Forelimb muscle (tissue), 1 donor: Measurements from ENCODE around the gene FOXI3. TPM values are rescaled to one million over a fixed set of nuclear protein-coding genes. Genes with fewer than 3 reads are reported as not detected.
"Not testable (repeated sequence)": the region's sequence is repeated elsewhere in the genome, so short reads cannot be mapped to it uniquely, and the experiment has no call there.

Experiments
- DNase-seq: peaks from one replicate; pipeline ENCODE4 v3.0.0-alpha.2; 2013; ENCODE audit warnings: low read depth
- polyA plus RNA-seq: library from polyadenylated mRNA; unstranded; fragments of 120-200 nt; gene quantifications from one replicate; pipeline ENCODE4 v1.2.1, GENCODE V29; 2013; ENCODE audit not compliant: insufficient read length

Gene FOXI3
- polyA plus RNA-seq, 1 donor: 0.05 TPM

DNA sequence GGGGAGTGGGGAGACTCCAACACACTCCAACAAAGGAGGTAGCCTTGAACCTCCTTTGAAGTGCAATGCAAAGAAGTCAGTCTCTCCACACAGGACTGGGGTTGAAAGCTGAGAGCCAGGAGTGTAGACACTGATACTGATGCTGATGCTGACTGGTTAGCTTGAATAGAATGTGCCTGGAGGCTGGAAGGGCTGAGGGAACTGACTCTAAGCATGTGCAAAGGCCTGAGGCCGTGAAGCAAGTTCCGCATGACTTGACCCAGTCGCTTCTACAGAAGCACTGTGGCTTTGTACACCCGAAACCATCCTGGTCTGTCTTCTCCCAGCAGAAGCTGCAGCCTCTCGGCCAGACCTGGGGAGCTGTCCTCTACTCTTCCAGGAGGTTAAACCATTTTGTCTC lies 10.4 kb downstream of the FOXI3 start:
- no peak for DNase-seq

- DNase-seq: no peak
Measured at GRCh38 chr2:88437010-88437409, 15.5 kb downstream of the FOXI3 start.

DNA sequence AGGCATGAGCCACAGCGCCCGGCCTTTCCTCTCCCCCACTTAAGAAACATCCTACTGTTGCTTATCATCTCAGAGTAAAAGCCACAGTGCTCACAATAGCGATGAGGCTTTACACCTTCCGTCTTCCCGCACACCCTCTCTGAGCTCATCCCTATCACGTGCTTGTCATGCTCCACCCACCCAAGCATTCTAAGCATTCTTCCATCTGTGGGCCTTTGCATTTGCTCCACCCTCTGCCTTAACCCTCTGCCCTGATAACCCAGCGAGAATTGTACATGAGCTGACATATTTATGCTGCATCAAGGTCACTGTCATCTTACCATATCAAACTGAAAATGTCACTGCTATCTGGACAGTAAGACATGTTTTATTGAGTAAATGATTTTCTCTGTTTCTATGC lies 22.6 kb downstream of the FOXI3 start:
- DNase-seq: no peak

GRCh38 chr2:88423733-88424132 lies 28.8 kb downstream of the FOXI3 start:
- no peak for DNase-seq

DNA sequence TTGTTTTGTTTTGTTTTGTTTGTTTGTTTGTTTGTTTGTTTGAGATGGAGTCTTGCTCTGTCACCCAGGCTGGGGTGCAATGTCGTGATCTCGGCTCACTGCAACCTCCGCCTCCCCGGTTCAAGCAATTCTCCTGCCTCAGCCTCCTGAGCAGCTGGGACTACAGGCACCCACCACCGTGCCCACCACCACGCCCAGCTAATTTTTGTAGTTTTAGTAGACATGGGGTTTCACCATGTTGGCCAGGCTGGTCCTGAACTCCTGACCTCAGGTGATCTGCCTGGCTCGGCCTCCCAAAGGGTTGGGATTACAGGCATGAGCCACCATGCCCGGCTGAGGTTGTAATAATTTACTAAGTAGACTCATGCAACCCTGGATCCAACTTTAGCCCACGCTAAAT lies 33.4 kb downstream of the FOXI3 start:
- not testable (repeated sequence) for DNase-seq

DNA sequence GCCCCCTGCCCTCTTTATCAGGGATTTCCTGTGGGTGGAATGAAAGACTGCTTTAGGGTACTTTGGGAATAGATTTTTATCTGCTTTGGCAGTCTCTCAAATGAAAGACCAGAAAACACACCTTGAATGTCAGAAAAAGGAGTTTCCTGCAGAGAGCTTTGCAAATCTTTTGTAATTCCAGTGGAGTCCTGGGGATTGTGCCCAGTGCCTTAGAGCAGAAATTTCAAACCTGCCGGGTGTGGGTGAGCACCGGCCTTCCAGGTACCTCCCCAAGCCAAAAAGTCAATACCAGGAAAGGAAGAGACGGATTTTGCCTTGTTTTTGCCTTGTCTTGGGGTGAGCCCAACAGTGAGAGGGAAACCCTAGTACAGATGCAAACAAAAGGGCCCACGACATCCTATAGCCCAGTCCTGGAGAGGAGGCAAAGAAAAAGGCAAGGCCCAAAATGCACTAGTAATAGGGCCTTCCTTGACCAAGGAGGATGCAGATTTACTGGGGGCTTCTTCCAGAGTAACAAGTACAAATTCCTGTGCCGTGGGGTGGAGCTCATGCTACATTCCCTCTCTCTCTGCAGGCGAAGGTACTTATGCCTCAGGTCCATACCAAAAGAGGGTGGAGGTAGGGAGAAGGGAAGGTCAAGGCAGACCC lies 36.4 kb downstream of the FOXI3 start:
- no peak for DNase-seq

DNA sequence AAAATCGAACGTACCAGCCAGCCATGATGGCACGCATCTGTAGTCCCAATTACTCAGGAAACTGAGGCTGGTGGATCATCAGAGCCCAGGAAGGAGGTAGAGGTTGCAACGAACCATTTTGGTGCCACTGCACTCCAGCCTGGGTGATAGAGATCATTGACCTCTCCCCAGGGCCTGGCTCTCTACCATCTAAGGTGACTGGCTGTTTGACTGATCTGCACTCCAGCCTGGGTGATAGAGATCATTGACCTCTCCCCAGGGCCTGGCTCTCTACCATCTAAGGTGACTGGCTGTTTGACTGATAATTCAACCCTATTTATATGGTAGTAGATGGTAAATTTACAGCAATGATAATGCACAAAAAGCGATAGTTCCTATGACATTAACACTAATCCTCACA lies 43.6 kb downstream of the FOXI3 start:
- not testable (repeated sequence) for DNase-seq

- no peak for DNase-seq
Measured at GRCh38 chr2:88400037-88400767, 52.3 kb downstream of the FOXI3 start.

- no peak for DNase-seq
Measured at GRCh38 chr2:88398180-88398579, 54.3 kb downstream of the FOXI3 start.

Other genes with a start within 250 kb of the FOXI3 start
- gene EIF2AK3, start 174.8 kb upstream of the FOXI3 start, polyA plus RNA-seq: 15.7 TPM
- 22.6 TPM for gene RPIA, start 239.0 kb upstream of the FOXI3 start, polyA plus RNA-seq